DOHH2 (cell line): ENCODE results near the gene ACTL10.

ENCODE experiments used
- CTCF ChIP-seq: fragments of 200-600 bp; sonication (generic); IDR thresholded peaks from one replicate; pipeline ENCODE4 v1.5.1; 2014; ENCODE audit warnings: antibody characterized with exemption, mild to moderate bottlenecking, low read depth, low read length; ENCODE audit not compliant: poor library complexity, severe bottlenecking
- EZH2phosphoT487 ChIP-seq: fragments of 200-600 bp; sonication (generic); IDR thresholded peaks from 2 replicates; pipeline ENCODE4 v1.6.1; 2017; ENCODE audit warnings: borderline replicate concordance, mild to moderate bottlenecking, antibody characterized with exemption, low read length, moderate library complexity, mixed read lengths

GRCh38 chr20:33679758-33680485, 13.2 kb downstream of the ACTL10 start:
- TF ChIP-seq CTCF, result no peak
- no peak for TF ChIP-seq EZH2phosphoT487
